ENCODE results near the gene OLFML1.

GRCh38 chr11:7448201-7448600, 37.1 kb upstream of the OLFML1 start:
- TF ChIP-seq POLR2A (IDR thresholded peaks at IDR 0.05; ENCODE audit: low read depth, low read length) (no peak), TAF1 (IDR thresholded peaks at IDR 0.05; ENCODE audit: low read depth, low read length) (no peak)
